Tibial nerve (tissue), 4 donors: ENCODE results near the gene ATP8A2. TPM values are rescaled to one million over a fixed set of nuclear protein-coding genes. Genes with fewer than 3 reads are reported as not detected.
"Not testable (repeated sequence)": the region's sequence is repeated elsewhere in the genome, so short reads cannot be mapped to it uniquely, and the experiment has no call there.

Source experiments
- DNase-seq, 2 donors: peaks; one replicate each; pipeline ENCODE4 v3.0.0-alpha.2; 2019; ENCODE audit warnings: low spot score in 2 of 2
- H3K27ac ChIP-seq, 4 donors: fragments of 200-600 bp; sonication (generic) in 3 of 4; one replicate each; pipeline ENCODE4 v1.5.1; 2017 to 2019; ENCODE audit warnings: mild to moderate bottlenecking in 1 of 4
- H3K27me3 ChIP-seq, 2 donors: fragments of 200-600 bp; sonication (generic) in 1 of 2; one replicate each; pipeline versions ENCODE4 v1.5.1 to v1.6.0; 2017 to 2019
- H3K36me3 ChIP-seq, 3 donors: fragments of 200-600 bp; sonication (generic); one replicate each; pipeline ENCODE4 v1.5.1; 2018 to 2019
- H3K4me1 ChIP-seq, 4 donors: fragments of 200-600 bp; sonication (generic) in 3 of 4; one replicate each; pipeline ENCODE4 v1.5.1; 2017 to 2019
- H3K4me3 ChIP-seq, 4 donors: fragments of 200-600 bp; sonication (generic) in 3 of 4; one replicate each; pipeline ENCODE4 v1.5.1; 2017 to 2019; ENCODE audit warnings: mild to moderate bottlenecking in 1 of 4, moderate library complexity in 1 of 4
- H3K9me3 ChIP-seq, 4 donors: fragments of 200-600 bp; sonication (generic) in 3 of 4; one replicate each; pipeline ENCODE4 v1.5.1; 2017 to 2019
- CTCF ChIP-seq, 5 experiments: fragments of 200-600 bp in 3 of 5; fragments of 450-650 bp in 2 of 5; sonication (generic) in 3 of 5; IDR thresholded peaks; one replicate each; pipeline ENCODE4 v1.5.1; 2016 to 2019; ENCODE audit warnings: antibody characterized with exemption in 5 of 5, mild to moderate bottlenecking in 3 of 5, moderate library complexity in 2 of 5
- EP300 ChIP-seq, 2 donors: sonication (generic); formaldehyde crosslinking; IDR thresholded peaks; one replicate each; pipeline ENCODE4 v1.6.1; 2017; ENCODE audit warnings: antibody characterized with exemption in 2 of 2, mild to moderate bottlenecking in 1 of 2
- POLR2A ChIP-seq, 2 donors: fragments of 450-650 bp; IDR thresholded peaks; one replicate each; pipeline ENCODE4 v1.6.1; 2017; ENCODE audit warnings: antibody characterized with exemption in 2 of 2, mild to moderate bottlenecking in 2 of 2, moderate library complexity in 2 of 2
- WGBS, 2 donors: methylation state at CpG; one replicate each; pipeline ENCODE4 v1.1.5; 2018; 5-methylcytosine and 5-hydroxymethylcytosine counted together
- total RNA-seq, 4 donors: library from RNA; depleted of rRNA; stranded (reverse); fragments of >200 nt; gene quantifications; one replicate each; pipeline ENCODE4 v1.1.0, GENCODE V29; 2016

The ATP8A2 gene
- total RNA-seq, 4 donors from 2014 or later, result 0.30 to 1.7 (median 0.61) TPM

GRCh38 chr13:25771202-25771601, 399.4 kb downstream of the ATP8A2 start:
- H3K36me3 ChIP-seq, result no peaks in the 10 kb centered on the region
- DNase-seq, result no peak
- H3K9me3 ChIP-seq, result no peaks in the 10 kb centered on the region
- TF ChIP-seq POLR2A (IDR thresholded peaks at IDR 0.05) (no peak), CTCF (IDR thresholded peaks at IDR 0.05) (no peak), EP300 (IDR thresholded peaks at IDR 0.05) (no peak)
- no peak overlapping the region for H3K27ac ChIP-seq
- H3K4me1 ChIP-seq, result no peaks in the 10 kb centered on the region
- no peaks in the 10 kb centered on the region for H3K27me3 ChIP-seq
- WGBS, 2 donors, result 77 to 81% methylated on average over 5 of the region's 5 CpGs
- no peak overlapping the region for H3K4me3 ChIP-seq

GRCh38 chr13:25771641-25772478, 400.1 kb downstream of the ATP8A2 start:
- WGBS, 2 donors, result 56 to 61% methylated on average over 13 of the region's 13 CpGs
- TF ChIP-seq POLR2A (IDR thresholded peaks at IDR 0.05) (no peak), CTCF (IDR thresholded peaks at IDR 0.05) (no peak), EP300 (IDR thresholded peaks at IDR 0.05) (no peak)
- no peaks in the 10 kb centered on the region for H3K36me3 ChIP-seq
- H3K4me3 ChIP-seq, result no peak overlapping the region
- H3K9me3 ChIP-seq, result no peaks in the 10 kb centered on the region
- H3K27me3 ChIP-seq, result no peaks in the 10 kb centered on the region
- no peaks in the 10 kb centered on the region for H3K4me1 ChIP-seq
- H3K27ac ChIP-seq, result no peak overlapping the region
- no peak for DNase-seq

- not testable (repeated sequence) for H3K27me3 ChIP-seq, H3K36me3 ChIP-seq, H3K4me1 ChIP-seq, H3K27ac ChIP-seq, H3K9me3 ChIP-seq, DNase-seq, H3K4me3 ChIP-seq
- WGBS, 2 donors, result 88 to 90% methylated on average over 8 of the region's 8 CpGs
Measured at GRCh38 chr13:25772534-25772933, 400.8 kb downstream of the ATP8A2 start.

- not testable (repeated sequence) for DNase-seq, H3K27me3 ChIP-seq, H3K9me3 ChIP-seq, H3K4me1 ChIP-seq, H3K27ac ChIP-seq, H3K36me3 ChIP-seq, H3K4me3 ChIP-seq
- 78 to 93% methylated on average over 1 of the region's 1 CpG for WGBS, 2 donors
Measured at GRCh38 chr13:25774056-25774455, 402.3 kb downstream of the ATP8A2 start.

GRCh38 chr13:25775275-25775674, 403.5 kb downstream of the ATP8A2 start:
- Histone ChIP-seq H3K4me3 (no peak overlapping the region), H3K36me3 (no peaks in the 10 kb centered on the region), H3K27ac (no peak overlapping the region), H3K4me1 (no peaks in the 10 kb centered on the region), H3K27me3 (no peaks in the 10 kb centered on the region), H3K9me3 (no peaks in the 10 kb centered on the region)
- no peak for DNase-seq
- TF ChIP-seq POLR2A (IDR thresholded peaks at IDR 0.05), result no peak
- no peak for TF ChIP-seq EP300 (IDR thresholded peaks at IDR 0.05)
- no peak for TF ChIP-seq CTCF (IDR thresholded peaks at IDR 0.05)
- WGBS, 2 donors, result 65 to 70% methylated on average over 3 of the region's 3 CpGs

- TF ChIP-seq CTCF (IDR thresholded peaks at IDR 0.05) (no peak), EP300 (IDR thresholded peaks at IDR 0.05) (no peak), POLR2A (IDR thresholded peaks at IDR 0.05) (no peak)
- no peak for DNase-seq
- WGBS, 2 donors, result 53 to 66% methylated on average over 4 of the region's 4 CpGs
Measured at GRCh38 chr13:25775986-25776385, 404.2 kb downstream of the ATP8A2 start.

More at GRCh38 chr13:25775986-25776385, 404.2 kb downstream of the ATP8A2 start:
- Histone ChIP-seq H3K4me3 (no peak overlapping the region), H3K27me3 (no peaks in the 10 kb centered on the region), H3K27ac (no peak overlapping the region), H3K4me1 (no peaks in the 10 kb centered on the region), H3K36me3 (no peaks in the 10 kb centered on the region), H3K9me3 (no peaks in the 10 kb centered on the region)
